HG02571 (cell line): Measurements from ENCODE around the gene FAM240A.

Experiments used
- ATAC-seq: cut with Tn5 transposase; IDR thresholded peaks from one replicate; pipeline ENCODE4 v1.9.1; 2021; ENCODE audit warnings: mild to moderate bottlenecking, moderate library complexity; ENCODE audit not compliant: unreplicated experiment

FAM240A gene

DNA sequence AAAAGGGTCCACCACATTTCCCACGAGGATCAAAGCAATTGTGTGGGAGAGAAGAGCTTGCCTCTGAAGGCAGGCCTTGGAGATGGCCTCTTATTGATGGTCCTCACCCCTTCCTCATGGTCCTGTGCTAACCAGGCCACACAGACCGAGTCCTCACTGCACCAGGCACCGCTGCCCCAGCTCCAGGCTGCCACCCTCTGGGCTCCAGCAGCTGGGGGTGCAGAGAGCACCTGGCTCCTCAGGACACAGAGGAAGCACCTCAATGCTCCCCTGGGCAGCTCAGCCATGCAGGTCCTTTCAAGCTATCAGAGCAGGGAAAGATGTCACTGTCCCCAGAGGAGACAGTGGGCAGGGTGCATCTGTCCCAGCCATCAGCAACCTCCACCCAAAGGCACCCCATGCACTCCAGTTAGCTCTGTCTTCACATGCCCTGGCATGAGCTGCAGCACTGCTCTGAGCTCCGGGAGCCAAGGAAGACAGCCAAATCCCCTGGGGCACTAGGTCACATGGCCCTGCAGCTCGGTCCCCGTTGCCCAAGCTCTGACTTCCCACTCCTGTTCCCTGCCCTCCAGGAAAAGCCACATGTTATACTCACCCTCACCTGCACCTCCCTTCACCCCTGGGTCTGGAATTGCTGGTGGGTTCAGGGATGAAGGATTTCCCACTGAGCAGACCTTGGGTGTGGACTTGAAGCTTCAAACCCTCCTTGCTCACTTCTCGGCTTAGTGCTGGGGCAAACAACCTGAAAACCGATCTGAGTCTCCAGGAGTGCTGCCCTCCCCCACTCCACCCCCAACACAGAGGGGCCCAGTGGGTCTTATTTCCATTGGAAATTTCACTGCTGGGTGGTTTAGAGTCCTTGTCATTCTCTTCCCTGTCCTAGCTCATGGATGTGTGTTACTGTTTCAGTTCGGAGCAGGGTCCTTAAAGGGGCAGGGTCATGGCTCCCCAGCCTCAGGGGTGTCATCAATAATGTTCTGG is 48.5 kb downstream of the FAM240A start:
- ATAC-seq, result no peak

DNA sequence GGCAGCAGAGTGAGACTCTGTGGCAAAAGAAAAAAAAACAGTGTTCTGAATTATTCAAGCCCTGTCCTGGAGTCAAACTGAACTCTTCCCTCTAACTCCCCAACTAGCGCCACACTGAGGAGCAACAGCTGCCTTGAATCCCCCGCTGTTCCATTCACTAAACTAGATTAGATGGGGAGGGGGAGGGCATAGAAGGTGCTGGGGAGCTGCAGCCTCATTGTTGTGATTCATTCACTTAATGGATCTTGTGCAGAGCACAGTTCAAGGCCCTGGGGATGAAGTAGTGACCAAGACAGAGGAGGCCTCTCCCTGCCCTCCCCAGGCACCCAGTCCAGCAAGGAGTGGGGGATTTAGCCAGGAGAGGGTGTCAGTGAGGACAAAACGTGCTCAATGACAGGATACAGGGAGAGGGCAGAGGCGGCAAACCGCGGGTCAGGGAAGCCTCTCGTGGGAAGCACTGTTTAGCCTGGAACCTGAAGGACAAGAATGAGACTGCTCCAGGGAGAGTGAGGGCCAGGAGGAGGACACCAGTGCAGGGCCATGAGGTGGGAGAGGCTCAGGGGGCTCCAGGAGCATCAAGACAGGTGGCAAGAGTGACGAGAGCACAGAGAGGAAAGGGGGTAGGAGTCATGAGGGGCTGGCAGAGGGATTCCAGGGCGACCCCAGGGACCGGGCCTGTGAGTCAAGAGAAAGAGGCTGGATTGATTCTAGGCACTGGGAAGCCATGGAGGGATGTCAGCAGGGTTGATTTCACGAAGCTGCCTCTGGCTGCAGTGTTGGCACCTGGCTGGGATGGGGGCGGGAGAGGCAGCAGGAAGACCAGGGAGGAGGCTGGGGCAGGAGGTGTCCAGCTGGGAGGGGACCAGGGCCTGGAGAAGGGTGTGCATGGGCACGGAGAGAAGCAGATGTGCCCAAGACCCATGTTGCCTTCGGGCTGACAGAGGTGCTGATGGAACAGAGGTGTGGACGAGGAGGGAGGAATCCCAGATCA is 49.7 kb downstream of the FAM240A start:
- no peak for ATAC-seq

DNA sequence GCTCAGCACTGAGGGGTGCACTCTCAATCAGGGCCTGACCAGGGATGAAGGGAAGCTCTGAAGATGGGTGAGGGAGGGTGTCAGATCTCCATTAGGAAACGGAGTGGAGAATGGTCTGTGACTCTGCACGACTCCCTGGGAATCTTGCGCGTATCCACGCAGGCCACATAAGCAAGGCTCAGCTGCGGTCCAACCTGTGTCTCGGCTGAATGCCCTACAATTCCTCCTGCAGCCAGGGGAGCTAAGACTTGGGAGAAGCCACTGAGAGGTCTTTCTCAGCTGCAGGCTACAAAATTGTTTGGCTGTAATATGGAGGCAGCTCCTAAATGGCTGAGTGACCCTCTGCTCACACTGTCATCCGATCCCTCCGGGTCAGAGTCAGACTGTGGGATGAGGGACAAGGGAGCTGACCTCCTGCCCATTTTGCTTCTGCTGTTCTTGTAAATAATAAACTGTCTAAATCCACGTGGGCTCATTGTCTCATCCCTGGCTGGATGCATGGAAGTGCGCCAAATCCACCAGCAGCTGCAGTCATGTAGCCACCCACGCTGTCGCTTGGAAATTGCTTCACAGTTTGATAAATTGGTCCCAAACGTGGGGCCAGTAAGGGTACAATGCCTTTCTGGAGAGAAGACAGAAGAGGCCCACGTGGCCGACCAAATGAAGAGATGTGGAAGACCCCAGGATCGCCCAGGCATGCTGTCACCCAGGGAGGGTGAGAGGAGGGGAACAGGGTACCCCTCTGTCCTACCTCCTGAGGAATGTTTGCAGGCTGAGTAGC is 50.6 kb downstream of the FAM240A start:
- no peak for ATAC-seq

DNA sequence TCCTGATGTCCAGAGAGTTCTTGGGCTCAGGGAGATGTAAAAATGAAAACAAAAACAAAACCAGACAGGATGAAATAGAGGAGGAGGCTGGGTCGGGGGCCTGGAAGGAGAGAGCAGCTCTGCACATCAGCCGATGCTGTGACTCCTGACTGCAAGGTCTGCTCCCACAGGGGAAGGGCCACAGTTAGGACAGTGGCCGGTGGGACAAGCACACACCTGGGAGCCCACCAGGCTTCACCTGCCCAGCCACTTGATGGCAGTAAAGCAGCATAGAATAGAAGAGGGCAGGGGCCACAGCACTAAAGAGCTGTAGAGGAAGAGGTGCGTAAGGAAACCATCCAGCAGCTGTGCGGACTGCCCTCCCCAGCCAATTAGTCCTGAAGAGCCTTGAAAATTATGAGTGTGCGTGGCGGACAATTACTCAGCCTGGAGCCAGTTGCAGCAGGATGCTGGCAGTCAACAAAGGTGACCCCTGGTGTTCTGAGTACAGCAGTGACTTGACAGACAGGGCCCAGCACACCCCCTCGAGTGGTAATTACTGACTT is 51.3 kb downstream of the FAM240A start:
- no peak for ATAC-seq

DNA sequence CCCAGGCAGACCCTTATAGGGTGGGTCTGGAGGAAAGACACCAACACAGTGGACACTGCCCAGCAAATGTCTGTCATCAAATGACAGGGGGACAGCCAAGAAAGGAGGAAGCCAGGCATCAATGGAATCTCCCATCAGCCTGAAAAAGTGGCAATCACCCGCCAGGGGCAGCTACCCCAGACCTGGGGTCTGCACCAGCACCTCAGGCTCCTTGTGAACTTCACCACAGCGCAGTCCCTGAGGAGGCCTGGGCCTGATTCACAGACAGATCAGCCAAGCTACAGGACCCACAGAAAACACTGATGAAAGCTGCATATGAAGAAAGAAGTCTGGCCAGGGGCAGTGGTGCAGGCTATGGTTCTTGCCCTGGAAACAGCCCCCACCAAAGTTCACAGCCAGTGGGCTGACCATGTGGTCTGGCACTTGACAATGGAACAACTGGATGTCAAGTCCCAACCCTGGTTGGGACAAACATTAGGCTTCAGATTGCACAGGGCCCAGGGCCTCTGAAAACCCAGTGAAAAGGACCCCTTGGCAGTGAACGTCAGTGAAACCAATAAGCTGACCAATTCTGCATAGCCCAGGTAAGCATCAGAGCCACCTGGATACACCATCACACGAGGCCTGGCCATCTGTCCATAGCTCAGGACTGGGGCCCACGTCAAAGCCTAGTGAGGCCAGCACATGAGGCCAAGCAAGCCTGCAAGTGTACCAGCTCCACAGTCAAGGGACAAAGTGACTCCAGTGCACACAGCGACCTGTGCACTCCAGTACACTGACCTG is 52.1 kb downstream of the FAM240A start:
- ATAC-seq, result no peak

DNA sequence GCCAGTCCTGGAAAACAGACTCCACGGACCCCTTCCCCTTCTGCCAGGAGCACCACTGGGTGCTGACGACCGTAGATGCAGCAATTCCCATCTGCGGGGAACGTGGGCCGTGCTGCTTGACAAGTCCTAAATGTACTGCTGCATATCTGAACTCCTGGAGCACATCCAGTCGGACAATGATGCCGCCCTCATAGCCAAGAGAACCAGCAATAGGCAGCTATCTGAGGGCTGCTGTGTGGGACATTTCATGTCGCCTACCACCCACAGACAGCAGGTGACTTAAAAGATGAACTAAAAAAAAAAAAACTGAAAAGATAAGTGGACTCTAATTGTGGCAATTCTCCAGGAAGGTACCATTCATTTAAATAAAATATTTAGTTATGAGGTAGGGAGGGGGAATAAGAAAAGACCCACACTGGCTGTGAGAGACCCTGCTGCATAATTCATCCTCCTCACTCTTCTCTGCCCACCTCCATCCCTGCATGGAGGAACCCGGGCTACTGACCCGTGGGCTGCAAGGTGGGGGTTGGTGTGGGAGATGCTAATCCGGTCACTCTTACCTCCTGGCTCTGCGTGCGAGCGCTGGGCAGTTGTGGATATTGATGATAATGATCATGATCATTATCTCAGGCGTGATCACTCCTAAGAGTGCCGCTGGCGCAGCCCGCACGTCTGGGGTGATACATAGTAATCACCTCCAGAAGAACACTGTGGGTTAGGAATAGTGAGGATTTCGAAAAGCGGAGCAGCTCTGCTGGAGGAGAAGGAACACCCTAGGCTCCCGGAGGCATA is 52.8 kb downstream of the FAM240A start:
- no peak for ATAC-seq

DNA sequence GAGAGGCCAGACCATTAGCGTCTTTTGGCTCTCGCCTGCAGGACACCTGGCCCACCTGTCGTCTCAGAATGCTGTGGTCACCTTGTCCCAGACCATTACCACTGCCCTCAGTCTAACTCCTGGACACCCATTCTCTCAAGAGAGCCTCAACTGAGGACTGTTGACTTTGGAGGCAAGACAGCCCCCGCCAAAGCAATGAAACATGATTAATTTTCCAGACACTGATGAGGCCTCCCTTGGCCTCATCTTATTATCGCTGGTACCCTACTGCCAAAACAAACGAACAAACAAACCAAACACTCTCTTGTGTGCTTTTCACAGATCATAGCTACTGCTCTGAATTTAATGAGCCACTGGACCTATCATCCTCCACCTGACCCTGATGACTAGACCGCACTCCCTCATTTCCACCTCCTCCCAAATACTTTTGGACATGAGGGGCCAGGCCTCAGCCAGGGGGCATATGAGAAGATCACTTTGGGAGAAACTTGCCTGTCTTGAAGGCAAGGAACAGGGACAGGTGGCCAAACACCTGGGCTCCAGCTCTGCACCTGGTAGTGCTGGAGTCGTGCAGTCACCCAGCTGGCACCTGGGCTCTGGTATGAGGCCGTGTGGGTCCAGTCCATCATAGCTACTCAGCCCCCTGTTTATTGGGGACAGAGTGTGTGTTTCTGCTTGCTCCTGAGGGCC is 53.6 kb downstream of the FAM240A start:
- ATAC-seq, result no peak

DNA sequence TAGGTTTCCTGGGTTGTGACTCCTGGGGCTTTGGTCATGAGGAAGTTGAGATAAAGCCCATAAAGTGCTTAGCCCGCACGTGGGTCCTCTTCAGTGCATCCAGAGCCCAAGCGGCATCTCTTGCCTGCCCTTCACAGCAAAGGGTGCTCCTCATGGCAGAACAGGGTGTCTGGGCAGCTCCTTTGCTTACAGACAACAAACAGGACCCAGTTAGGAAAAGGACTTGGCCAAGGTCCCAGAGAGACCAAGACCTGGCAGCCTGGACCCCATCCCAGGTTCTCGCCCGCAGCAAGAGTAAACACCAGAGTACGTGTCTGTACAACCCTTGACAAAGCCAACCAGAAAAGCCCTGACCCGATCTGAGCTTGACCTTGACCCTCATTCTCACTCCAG is 54.1 kb downstream of the FAM240A start:
- ATAC-seq, result no peak

DNA sequence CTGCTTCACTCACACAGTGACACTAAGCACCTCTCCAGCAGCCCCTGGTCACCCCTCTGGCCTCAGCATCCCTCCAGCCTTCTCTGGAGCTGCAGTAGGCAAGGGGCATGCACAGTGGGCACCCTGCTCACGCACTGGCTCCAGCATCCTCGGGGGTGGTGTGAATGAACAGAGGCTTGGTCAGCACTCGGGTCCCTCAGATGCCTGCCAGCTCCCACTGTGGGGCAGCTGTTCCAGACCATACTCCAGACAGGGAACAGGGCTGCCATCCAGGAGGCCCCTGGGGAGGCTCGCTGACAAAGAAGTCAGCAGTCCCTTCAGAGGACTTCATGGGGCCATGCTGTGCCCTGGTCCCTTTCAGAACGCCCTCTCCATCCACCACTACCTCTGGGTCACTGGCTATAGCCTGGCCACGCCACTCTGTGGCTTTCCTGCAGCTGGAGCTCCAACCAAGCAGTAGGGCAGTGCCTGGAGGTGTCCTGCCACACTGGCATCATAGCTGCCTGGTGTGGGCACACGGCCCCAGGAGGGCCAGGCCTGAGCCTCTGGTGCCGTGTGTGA is 54.8 kb downstream of the FAM240A start:
- ATAC-seq, result no peak

DNA sequence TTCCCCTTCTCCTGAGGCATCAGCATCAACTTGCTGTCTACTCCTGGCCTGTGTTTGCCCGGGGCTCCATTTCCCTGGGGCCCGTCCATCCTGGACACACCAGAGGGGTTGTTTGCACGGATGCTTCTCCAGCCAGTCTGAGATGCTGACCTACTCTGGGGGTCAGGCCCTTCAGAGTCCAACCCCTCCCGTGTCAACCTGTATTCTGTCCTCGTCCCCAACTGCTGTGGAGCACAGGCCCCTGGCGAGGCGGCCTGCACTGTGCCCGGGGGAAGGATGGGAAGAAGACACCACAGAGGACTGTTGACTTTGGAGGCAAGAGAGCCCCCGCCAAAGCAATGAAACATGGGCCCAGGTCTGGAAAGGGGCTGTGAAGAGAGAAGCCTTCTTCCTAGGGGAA is 55.3 kb downstream of the FAM240A start:
- ATAC-seq, result no peak

DNA sequence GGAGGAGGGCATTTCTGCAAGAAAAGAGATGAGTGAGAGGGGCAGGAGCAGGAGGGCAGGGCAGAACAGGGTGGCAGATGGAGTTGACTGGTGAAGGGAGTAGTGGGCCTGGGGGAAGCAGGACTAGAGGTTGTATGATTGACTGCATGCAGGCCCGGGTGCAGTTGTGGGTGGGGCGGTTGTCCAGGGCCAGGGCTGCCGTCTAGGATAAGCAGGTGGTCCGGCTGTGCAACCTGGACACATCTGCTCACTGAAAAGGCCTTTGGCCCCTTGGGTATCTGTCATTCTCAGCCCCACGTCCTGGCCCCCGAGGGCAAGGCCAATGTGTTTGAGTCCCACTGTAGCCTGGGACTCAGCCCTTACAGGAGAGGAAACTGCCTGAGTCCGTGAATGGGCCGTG is 55.8 kb downstream of the FAM240A start:
- no peak for ATAC-seq

DNA sequence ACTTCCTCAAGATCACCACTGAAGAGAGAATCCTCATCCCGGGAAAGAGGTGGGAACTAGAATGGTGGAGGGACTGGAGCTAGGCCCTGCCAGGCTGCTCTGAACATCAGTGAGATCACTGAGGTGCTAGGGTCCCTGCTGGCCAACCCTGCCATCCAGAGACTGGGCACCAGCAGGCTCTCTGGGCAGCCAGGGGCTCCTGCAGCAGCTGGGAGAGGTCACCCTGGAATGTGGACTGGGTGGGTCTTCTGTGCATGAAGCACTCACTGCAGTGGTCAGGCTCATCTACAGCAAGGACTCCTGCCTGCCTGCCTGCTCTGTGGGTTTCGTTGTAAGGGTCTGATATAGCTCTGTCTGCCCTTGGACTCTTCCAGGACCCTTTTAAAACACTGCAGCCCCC is 56.3 kb downstream of the FAM240A start:
- ATAC-seq, result no peak

DNA sequence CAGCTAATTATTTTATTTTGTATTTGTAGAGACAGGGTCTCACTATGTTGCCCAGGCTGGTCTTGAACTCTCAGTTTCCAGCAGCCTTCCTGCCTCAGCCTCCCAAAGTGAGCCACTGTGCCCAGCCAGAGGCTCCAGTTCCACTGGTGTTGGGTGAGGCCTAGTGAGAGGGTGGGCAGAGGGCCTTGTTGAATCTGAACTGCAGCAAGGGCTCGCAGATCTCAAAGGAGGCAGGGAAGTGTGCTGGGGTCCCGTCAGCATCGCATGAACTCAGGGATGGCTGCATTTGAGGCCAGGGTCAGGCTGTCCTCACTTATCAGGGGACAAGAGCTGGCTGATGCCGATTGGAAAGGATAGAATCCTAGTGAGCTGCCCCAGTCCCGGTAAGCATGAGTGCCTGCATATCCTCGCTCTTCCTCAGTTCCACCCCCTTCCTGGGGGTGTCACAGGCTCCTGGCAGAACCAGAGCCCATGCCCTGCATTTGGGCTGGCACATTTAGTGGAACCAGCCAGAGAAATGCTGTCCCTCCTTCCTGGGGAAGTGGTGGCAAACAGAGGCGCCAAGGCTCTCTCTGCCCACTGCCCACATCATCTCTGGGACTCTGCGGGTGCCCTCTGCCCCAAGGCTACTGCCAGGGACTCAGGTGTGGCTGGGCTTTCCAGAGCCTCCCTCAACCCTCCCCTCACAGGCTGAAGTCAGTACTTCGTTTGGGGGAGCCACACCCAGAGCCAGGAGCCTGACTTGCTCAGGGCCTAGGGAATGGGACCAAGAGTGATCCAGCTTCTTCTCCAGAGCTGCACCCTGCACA is 57.1 kb downstream of the FAM240A start:
- ATAC-seq, result no peak

DNA sequence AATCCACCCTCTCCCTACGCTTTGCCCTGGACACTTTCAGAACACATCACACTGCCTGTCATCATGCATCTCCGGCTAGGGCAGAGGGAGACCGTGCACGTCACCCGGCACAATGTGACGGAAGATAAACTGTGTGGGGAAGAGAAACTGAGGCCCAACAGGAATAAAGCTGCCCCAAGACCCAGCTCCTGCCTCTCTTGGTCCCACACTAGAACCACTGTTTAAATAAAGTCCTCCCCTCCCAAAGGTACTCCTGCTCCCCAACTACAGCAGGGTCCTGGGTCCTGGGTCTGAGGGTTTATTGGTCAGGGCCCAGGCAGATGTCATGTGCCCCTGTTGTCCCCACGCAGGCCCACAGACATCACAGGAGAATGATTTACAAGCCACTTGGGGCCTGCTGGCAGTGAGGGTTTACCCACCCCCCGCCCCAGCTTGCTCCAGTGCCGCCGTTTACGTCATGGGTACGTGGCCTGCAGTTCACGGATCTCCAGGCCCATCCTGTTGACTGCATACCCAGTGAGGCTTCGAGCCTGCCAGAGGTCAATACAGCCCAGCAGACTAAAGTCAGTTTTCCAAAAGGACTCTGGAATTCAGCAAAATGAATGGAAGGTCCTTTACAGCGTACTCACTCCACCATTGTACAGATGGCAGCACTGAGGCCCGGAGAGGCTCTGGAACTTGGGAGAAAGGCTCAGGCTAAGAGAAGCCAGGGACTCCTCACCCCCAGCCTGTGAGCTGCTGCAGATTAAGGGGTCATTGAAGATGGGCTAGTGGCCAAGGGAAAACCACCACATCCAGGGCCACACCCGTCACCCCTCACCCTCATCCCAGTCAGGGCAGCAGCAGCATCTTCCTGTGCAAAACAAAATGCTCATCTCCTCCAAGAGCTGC is 57.9 kb downstream of the FAM240A start:
- no peak for ATAC-seq

DNA sequence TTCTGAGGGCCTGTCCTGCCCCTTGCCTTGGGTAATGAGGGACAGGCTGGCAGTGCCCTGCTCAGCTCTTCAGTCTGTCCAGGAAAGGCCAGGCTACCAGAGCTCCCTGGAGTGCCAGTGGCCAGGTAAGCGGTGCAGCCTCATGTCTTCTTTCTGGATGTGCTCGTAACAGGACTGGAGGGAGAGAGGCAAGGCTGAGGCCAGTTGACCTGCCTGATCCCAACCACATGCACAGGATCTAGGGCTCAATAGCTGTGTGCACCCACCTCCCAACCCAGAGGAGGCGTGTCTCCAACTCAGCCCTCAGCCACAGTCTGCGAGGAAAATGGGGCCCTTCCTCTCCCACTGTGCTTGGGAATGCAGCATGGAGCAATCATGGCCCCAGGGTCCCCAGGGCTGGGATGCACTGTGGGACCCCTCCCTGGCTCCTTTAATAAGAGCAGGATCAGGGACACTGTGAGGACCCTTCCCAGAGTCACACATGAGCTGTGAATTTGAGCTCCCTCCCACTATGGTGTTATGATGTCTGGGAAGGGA is 58.6 kb downstream of the FAM240A start:
- no peak for ATAC-seq
